Amniotic epithelial cell (primary cell): ENCODE data around the gene SH2D4B.
"Not testable (repeated sequence)": the region's sequence is repeated elsewhere in the genome, so short reads cannot be mapped to it uniquely, and the experiment has no call there.

Source experiments
- DNase-seq: peaks from one replicate; pipeline ENCODE4 v3.0.0-alpha.2; 2010; ENCODE audit warnings: low read depth

SH2D4B gene

DNA sequence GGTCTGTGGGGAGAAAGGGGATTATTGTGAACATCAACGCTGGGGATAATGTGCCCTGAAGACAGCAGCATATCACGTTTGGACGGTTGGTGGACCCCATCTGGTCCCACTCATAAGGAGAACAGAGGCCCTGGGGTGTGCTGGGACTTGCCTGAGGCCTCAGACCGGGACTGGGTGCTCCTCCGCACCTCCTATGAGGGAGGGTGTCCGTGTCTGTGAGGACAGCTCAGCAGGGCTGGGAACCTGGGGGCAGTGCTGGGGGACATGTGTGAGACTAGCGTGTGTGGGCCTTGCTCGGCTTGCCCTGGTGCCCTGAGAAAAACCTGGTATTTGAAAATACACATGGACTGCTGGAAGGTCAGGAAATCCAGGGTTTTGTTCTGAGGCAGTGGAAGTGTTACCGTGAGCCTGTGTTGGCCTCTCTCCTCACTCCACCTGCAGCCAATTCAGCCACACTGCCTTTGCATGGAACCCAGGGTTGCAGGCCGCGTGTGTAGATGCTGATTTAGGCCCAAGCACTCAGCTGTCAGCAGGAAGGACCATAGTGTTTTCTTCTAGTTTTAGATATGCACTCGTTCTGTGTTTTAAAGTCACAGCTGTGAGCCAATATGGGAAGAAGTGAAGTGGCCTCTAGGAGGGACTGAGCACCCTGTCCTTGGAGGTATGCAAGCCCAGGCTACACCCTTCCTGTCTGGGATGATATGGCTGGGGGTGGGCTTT, 13.4 kb upstream of the SH2D4B start:
- no peak for DNase-seq

DNA sequence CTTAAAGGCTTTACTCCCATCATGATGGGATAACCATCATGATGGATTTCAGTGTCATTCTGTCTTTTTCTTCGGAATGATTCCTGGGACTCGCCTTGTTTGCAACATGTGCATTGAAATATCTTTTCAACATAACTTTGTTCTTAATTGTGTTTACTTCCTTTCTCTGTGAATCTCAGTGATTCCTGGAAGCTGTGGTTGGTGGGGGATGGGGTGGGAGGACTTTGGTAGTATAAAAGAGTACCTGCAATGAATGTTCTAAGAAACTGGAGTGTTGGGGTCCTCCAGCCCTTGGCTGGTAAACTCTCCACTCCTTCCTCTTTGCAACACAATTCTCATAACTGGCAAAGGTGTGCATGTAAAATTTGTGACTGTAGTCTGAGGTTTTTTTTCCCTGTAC, 11.5 kb upstream of the SH2D4B start:
- DNase-seq: peak; percentile 7

DNA sequence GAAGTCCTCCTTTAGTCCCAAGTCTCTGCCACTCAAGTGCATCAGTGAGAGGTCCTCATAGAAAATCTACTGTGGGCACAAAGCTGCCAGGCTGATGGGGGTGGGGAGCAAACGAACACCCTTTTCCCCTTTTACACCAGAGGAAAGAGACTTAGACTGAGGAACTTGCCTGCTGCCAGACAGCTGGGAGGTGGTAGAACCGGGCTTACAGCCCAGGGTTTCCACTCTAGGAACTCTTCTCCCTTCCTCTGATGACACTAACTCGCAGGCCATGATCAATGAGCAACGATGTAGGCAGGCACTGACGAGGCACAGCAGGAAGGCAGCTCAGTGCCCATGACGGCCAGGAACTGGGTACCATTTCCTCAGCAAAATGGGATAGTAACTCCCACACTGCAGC, 11.0 kb upstream of the SH2D4B start:
- no peak for DNase-seq

DNA sequence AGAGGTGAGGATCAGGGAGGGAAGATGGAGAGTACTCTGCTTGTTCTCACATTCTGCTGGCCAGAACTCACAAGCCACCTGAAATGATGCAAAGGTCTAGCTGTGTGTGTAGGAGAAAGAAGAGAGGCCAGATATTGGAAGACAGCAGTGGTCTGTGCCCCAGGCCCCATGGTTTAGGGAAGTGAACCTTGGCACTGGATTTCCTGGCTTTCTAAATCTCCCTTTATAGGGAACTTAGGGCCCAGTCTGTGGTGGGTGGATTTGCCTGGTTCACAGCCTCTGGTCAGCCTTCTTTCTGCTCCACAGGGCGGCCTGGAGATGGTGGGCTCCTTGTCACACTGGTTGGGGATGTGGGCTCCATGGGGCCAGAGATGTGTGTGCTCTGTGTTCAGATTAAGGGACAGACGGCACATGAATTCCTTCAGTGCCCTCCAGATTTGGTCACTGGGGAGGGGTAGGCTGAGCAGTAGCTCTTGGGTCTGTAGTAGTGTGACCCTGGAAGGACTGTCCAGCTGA, 9.5 kb upstream of the SH2D4B start:
- no peak for DNase-seq

DNA sequence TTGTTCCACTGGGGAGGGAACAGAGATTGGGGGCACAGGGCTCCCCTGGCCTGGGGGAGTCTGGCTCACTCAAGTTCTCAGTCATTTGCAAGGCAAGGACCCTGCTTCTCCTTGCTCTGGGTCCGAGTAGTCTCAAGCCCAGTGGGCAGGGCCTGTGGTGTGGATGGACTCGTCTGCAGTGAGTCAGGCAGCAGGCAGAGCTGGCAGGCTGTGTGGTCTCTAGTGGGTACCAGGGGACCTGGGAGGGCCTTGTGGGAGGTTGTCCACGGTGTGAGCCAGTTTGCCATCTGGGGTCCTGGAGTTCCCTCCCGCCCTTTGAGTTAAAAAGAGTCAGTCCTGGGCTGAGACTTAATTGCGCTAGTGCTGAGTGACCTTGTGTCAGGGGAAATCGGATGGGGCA, 8.8 kb upstream of the SH2D4B start:
- no peak for DNase-seq

DNA sequence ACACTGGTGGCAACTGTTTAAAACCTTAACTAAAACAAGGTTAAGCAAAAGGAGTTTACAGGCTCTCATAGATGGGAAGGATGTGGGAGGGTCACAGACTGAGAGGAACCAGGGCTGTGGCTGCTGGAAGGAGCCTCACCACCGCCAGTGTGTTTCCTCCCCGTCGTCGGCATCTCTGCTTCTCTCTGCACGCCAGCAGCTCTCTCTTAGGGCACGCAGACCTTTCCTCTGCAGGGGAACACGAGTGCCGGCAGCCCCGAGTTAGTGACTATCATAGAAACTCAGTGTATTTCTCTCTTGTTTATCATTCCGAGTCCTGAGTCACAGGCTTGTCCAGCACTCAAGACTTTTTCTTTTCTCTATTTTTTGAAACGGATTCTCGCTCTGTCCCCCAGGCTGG, 8.1 kb upstream of the SH2D4B start:
- DNase-seq: no peak

DNA sequence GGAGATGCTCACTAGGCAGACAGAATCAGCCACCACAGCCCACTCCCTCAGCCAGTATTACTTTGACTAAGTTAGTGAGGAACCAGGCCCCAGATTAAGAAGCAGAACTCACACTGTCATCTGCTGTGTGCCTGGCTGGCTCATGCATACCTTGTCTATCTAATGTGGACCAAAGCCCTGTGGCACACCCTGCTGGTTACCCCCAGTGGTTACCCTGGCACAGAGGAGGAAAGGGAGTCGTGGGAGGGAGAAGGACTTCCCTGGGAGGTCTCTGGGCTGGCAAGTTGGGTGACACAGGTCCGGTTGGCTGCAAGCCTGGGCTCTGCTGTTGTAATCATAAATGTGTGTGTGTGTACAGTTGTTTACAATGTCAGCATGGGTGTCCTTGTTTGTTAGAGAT, 7.5 kb upstream of the SH2D4B start:
- DNase-seq: peak; percentile 14

DNA sequence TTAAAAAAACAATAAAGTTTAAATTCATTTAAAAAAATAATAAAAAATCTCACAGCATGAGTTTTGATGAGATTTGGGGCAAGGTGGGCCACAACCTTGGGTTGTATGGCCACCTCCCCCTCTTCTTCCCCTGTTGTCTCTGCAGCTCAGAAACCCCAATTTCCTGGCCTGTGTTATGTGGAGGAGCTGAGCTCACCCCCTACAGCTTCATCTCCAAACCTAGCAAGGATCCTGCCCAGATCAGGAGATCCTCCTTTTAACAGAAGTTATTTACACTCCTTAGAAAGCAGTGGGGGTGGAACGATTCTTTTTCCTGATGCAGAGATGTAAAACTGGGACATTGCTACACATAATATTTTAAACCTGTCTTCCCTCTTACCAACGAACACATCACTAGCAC, 6.9 kb upstream of the SH2D4B start:
- DNase-seq: no peak

DNA sequence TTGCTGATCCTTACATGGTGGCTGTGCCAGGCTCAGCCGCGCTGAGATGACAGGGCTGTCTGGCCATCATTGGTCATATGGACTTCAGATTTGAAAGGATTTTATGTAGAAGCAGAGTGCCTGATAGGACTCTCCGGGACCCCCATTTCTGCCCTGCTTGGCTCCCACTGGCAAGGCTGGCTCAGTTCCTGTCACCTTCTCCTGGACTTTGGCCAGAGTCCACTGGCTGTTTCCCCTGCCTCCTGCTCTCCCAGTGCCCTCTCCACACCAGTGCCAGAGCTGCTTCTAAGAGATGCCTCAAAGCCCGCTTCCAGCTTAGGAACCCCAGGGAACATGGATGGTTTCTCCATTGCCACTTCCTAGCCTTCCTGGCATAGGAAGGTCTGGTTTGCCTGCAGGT, 5.1 kb upstream of the SH2D4B start:
- no peak for DNase-seq

DNA sequence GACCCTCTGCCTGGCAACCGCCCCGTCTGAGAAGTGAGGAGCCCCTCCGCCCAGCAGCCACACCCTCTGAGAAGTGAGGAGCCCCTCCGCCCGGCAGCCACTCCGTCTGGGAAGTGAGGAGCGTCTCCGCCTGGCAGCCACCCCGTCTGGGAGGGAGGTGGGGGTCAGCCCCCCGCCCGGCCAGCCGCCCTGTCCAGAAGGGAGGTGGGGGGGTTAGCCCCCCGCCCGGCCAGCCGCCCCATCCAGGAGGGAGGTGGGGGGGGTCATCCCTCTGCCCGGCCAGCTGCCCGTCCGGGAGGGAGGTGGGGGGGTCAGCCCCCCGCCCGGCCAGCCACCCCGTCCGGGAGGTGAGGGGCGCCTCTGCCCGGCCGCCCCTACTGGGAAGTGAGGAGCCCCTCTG, 3.6 kb upstream of the SH2D4B start:
- not testable (repeated sequence) for DNase-seq

DNA sequence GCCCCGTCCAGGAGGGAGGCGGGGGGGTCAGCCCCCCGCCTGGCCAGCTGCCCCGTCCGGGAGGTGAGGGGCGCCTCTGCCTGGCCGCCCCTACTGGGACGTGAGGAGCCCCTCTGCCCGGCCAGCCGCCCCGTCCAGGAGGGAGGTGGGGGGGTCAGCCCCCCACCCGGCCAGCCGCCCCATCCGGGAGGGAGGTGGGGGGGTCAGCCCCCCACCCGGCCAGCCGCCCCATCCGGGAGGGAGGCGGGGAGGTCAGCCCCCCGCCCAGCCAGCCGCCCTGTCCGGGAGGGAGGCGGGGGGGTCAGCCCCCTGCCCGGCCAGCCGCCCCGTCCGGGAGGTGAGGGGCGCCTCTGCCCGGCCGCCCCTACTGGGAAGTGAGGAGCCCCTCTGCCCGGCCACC, 3.1 kb upstream of the SH2D4B start:
- DNase-seq: not testable (repeated sequence)

DNA sequence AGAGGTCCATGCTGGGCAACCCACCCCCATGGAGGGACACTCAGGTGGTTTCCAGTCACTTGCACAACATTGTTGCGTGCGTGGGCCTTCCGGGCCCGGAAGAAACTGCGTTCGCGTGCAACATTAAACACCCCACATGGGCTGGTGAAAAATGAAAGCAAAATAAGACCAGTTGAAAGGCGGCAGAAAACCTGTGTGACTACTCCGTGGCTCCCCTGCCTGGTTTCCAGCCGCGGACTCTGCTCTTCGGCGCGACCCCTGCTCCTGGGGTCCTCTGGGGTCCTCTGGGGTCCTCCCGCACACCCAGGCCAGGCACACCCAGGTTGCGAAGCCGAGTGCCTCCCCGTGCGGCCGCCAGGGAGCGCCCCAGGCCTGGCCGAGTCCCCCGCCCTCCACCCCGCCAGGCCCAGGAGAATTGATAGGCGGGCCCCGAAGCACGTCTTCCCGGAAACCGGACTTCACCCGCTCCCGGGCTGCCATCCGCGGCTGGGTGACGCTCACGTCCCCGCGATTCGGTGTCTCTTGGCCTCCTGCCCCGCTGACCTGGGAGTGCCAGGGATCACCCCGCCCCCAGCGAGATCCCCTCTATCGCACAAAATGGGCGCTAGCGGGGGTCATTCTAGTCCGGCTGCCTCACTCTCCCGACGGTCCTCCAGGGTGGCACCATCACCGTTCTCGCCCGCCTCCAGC, 1.9 kb upstream of the SH2D4B start:
- DNase-seq: peak; percentile 35

DNA sequence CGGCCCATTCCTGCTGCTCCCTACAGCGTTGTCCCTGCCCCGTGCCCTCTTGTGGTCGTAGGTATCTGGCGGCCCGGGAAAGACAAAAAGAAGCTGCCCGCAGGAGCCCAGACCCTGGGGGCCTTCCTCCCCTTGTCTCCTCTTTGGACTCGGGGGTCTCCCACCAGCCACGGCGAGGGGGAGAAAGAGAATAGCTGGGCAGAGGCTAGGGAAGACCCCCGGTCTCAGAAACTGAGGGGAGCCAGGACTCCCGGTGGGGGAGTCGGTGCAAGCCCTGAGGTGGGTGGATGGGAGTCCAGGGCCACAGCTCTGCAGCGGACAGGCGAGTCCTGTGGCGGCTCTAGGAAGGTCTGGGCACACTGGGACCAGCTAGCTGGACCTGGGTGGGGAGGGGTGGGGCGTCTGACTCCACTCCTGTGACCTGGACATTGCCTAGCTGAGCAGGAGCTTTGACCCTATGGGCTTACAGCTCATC, 1.3 kb upstream of the SH2D4B start:
- no peak for DNase-seq

DNA sequence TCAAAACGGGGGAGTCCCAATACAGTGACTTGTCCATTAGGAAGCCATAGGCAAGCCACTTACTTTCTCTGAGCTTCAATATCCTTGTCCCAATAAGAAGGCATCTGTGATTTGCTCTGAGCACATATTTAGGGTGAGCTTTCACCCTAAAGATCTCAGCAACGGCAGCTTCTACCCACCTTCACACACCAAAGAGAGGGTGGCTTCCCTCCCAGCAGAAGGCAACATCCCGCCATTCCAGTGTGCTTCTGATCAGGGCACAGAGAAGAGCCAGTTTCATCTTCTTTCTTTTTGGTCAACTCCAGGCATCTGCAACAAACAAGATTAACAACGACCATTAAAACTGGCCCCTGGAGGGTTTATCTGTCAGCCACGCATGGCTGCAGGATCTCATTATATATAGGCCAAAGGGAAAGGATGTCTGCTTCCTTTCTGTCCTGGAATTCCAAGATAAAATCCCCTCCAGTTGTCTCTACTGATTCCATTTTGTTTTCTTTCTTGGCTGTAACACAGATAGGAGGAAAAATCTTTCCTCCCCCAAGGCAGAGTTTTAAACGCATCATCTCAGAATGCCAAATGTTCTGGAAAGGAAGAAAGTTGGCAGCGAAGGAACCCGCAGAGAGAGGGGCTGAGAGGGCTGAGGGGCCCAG, 491 bp upstream of the SH2D4B start:
- no peak for DNase-seq

DNA sequence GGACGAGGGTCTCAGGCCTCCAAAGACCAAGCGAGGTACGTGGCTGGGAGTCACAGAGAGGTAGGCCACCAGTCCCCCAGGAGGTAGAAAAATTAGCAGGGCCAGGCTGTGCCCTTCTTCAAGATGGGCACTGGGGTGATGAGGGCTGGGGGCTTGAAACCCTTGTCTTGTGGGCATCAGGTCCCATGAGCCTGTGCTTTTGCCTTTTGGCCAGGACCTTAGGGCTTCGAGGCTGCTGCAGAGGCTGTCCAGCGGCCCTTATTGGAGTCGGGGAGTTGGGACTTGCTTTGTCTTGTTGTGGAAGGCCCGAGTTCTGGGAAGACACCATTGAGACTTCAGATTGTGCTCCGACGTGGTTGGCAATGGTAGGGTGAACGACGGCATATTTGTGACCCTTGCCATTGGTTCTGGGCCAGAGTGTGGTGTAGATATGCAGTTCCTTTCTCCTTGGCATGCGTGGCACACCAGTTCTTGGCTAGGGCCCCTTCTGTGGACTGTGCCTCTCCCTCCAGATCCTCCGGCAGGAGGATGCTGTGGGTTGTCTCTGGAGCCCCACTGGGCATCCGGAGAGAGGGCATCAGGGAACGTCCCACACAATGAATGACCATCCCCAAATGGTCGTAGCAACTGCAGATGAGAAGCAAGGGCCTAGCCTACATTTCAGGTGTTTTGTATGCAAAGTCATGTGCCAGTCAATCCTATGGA, 931 bp downstream of the SH2D4B start:
- no peak for DNase-seq

DNA sequence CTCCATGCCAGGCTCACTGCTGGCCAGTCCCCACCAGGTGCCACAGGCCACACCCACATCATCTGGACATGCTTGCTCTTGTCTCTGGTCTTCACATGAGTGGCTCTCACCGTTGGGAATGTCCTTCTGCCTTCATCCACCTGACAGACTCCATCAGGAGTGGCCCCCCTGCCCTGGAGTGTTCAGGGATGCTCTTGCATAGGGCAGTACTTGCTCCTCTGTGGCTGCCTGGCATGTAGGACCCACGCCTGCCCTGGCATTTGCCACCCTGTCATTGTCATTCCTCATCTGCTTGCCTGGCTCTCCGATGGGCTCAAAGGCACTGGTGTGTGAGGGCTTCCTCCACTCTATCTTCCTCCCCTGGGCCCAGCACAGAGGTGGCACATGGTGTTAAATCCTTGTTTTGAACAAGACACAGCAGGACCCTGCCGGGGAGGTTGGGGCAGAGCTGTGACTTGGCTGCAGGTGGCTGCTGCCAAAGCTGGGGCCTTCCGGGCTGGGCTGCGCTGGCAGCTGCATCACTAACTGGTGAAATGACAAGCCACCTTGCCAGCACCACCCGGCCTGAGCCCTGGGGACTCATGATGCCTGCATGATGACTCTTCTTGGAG, 1.8 kb downstream of the SH2D4B start:
- no peak for DNase-seq

DNA sequence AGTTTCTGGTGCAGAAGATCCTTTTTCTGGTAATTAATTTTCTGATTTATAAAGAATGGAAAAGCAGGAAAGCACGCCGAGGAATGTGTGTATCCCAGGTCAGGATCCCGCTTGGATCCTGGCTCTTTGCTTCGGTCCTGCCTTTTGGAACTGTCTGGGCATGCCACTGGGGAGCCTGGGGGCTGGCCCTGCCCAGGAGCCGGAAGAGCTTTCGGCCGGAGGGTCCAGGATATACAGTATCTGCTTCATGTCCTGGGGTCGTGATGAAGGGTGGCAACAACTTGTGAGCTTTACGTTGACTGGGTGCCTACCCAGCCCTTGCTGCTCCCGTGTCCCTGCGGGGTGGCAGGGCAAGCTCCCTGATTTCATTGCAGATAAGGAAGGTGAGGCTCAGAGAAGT, 2.4 kb downstream of the SH2D4B start:
- no peak for DNase-seq

DNA sequence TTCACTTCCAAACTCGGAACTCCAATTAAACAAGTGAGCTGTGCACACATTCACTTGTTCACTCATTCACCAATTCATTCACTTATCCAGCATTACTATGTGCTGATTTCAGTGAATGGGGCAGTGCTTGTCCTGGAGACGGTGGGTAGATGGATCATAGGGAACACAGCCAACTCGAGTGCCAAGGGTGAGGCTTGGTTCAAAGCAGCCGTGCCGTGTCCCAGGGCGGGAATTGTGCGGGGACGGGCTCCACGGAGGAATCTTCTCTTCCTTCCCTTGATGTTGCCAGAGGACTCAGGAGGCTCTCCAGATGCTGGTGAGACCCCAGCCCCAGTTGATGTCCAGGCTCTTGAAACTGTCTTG, 2.9 kb downstream of the SH2D4B start:
- DNase-seq: no peak

DNA sequence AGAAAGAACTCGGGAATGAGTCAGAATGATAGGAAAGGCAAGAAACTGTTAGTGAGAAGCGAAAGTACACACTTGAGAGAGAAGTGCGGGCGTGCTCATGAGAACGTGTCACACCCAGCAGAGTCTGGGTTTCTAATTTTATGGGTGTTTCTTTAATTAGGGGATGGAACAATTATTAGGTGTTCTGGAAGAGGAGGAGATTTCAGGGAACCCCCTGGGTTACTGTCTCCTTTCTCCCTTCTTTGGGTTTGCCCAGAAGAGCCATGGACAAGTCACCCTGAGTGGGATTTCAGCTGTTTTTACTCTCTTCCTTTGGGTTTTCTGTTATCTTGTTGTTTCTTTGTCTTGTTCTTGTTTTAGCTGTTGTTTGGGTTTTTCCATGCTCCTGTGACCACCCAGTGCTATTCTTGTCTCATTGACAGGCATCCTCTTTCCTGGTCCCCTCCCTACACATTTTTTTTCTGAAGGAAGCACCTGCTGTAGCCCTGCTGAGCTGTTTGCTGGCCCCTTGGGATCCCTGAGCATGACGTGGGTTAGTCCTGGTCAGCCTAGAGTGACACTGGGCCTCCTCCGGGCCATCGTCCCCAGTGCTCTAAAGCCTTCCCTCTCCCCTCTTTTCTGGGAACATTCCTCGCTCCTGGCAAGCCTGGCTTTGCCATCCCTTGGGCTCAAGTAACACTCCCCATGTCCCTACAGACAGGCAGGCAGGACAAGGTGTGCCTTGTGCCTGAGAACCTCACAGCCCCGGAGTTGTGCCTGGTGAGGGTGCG, 3.5 kb downstream of the SH2D4B start:
- DNase-seq: no peak

DNA sequence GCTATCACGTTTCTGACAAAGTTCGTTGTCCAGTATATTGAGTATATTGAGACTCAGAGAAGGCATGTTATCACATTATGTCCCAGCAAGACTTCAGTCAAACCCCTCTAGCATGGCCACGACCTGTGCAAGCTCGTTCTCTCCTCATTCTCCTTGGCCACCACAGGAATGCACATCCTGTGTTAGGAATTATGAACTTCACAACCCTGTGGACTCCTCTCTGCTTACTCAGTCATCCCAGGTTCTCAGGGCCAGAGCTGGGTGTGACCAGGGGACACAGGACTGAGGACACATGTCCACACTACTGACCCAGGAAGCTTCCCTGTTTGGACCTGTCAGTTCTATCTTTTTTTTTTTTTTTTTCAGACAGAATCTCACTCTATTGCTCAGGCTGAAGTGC, 4.4 kb downstream of the SH2D4B start:
- DNase-seq: peak; percentile 16

DNA sequence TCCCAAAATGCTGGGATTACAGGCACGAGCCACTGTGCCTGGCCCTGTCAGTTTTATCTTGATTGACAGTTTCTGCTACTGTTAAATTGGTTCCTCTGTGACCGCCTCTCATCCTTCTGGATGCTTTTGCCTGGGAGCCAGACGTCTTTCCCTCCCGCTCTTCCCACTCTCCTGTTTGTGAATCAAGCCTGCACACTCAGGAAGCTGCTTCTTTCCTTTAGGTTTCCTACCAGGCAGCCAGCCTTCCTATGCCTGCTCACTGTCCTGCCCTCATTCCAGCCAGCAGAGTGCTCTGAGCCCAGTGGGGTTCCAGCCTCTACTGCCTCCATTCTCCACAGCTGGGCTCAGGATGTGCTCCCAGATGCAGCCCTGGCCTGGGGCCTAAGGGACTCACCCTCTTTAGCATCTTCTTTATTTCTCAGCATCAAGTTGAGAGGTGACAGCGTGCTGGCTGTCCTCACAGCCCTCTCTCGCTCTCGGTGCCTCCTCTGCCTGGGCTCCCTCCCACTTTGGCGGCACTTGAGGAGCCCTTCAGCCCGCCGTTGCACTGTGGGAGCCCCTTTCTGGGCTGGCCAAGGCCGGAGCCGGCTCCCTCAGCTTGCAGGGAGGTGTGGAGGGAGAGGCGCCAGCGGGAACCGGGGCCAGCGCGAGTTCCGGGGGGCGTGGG, 5.1 kb downstream of the SH2D4B start:
- no peak for DNase-seq
